HG03095 (cell line): ENCODE results near the gene STS.

Source experiments
- ATAC-seq: cut with Tn5 transposase; IDR thresholded peaks from one replicate; pipeline ENCODE4 v1.9.1; 2021; ENCODE audit warnings: moderate library complexity; ENCODE audit not compliant: unreplicated experiment

STS gene

DNA sequence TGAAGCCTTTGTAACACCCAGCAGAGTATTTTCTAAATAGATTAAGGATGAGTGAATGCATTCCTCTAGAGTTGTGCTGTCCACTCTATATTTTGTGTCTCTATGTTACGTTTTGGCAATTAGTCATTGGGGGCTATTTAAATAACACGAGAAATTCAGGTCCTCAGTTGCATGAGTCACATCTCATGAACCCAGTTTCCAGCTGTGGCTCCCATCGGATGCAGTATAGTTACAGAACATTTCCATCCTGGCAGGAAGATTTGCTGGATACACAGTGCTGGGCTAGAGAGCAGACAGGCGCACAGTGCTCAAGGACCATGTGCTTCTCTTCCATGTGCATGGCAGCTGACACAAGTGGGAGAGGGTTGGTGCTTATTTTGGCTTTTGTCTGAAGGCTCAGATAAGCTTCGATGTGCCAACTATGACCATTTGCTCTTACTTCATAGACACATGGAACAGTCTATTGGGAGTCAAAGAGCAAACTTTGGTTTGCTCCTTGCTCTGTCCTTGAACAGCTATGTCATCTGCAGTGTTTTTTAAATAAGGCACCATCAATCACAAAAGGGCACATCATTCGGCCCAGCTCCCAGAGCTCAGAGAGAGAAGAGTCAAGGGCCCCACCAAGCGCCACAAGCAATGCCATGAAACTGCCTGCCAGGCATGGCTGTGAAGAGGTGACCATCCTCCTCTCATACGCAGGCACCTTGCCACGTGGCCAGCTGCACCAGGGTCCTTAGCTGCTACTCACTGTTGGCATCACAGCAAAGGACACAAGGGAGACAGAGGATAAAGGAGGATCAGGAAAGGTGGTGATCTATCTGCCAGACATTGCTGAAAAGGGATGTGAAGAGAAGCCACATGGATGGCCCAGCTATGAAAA lies 8.1 kb upstream of the STS start:
- ATAC-seq: no peak

DNA sequence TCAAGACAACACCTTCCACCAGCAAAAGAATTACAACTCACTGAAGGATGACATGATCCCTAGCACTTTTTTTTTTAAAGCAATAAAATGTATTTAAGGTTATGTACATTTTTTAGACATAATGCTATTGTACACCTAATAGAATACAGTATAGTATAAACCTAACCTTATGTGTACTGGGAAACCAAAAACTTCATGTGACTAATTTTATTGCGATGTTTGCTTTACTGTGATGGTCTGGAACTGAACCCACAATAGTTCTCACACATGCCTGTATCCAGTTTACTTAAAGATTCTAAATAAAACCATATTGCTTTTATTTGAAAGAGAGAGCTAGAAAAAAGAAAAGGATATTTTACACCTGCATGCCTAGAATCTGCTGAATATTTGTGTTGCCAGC lies 4.4 kb upstream of the STS start:
- no peak for ATAC-seq

DNA sequence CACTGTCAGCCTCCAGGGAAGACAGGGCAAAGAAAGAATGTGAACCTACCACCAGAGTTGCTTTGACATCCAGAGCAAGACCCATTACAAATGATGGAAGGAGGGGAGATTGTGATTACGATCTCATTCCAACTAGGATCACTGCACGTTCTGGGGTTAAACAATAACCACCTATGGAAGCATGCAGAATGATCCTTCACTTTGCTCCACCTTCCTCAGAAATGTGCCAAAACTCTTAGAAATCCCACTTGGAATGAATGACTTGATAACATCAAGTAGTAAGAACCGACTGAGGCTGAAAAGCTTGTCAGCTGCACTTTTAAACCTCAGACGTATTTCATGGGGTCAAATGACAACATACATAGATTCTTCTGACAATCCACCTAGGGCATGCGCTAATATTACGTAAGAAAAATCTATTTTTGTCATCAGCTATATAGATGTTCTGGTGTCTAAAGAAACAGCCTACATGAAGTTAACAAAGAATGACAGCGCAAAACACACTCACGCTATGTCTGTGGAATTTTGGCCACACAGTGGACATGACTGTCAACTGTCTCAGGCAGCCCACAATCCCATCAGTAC lies 3.5 kb upstream of the STS start:
- ATAC-seq: no peak

- ATAC-seq: no peak
These were observed 2.1 kb upstream of the STS start for GRCh38 chrX:7145454-7145853.

DNA sequence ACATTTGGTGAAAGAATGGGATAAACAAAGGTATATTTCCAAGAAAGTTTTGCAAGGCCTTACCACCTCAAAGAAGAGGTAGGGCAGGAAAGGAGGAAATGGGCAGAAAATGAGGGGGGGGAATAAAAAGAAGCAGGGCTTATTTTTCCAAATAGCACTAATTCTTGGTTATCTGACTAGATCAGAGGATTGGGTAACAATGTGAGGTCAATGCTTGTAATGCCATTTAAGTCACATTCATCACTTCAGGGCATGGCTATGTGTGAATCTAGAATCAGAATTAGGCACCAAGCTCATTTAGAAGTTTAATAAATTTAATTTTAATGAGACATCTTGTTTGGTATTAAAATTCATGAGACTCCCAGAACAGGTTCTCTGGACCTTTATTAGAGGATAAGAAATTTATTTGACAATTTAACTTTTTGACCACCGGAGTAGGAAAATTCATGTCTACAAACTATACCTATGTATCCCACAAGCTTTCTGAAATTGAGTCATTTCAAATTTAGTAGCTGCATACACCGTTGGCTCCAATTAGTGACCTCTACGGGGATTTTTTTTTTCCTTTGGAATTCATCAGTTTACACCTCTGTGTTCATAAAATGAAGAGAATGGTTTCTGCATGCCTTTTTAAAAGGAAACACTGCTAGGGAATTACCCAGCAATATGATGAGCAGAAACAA lies 1.4 kb upstream of the STS start:
- ATAC-seq: no peak

DNA sequence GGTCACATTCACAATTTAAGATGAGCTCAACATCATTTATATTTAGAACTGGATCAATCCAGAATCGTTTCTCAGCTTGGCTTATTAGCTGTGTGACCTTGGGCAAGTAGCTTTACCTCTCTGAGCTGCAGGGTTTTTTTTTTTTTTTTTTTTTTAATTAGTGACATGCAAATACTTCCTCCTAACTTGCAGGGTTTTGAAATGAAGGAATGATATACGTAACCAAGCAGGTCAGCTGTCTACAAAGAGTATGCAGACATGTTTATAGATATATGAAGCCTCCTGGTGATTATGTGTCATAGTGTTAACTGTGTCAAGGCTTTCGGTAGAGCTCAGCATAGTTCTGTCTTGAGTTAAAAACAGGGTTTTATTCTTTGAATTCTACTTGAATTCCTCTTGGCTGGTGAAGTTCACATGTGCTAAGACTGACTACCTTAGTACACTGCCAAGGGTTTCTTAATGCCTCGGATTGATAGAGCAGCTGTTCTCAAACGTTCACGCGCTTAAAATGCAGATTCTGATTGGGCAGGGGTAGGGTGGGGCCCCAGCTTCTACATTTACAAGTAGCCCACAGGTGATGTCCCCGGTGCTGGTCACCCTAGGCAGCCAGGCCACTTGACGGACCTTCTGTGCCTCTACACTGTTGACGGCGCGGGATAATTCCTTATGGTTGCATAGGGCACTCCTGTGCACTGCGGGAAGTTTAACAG lies 654 bp upstream of the STS start:
- ATAC-seq: peak; percentile 18

GRCh38 chrX:7147978-7148854 lies 704 bp downstream of the STS start, which contains the start of gene PUDP:
Gene PUDP, minus strand, starts transcription at chrX:7148153. Its CDS starts 40 bp downstream, at chrX:7148113.
- ATAC-seq: peak; percentile 65

DNA sequence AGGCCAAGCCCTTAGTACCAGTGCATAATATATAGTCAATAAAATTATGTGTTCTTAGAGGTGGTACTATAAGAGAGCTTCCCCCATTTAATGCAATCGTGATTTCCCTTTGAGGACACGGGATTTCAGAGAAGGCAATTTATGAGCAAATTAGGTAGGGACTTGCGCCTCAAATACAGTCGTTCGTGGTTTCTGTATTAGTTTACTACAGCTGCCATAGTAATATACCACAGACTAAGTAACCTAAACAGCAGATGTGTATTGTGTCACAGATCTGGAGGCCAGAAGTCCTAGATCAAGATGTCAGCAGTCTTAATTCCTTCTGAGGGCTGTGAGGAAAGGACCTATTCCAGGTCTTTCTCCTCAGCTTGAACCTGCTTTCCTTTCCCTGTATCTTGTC lies 1.9 kb downstream of the STS start:
- ATAC-seq: no peak

DNA sequence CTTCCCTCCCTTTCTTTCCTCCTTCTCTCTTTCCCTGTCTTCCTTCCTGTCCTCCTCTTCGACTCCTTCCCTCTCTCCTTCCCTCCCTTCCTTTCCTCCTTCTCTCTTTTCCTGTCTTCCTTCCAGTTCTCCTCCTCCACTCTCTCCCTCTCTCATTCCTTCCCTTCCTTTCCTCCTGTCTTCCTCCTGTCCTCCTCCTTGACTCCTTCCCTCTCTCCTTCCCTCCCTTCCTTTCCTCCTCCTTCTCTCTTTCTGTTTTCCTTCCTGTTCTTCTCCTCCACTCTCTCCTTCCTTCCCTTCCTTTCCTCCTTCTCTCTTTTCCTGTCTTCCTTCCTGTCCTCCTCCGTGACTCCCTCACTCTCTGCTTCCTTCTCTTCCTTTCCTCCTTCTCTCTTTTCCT lies 5.7 kb downstream of the STS start:
- ATAC-seq: no peak

- ATAC-seq: no peak
These were observed 6.6 kb downstream of the STS start for GRCh38 chrX:7154041-7154597.

DNA sequence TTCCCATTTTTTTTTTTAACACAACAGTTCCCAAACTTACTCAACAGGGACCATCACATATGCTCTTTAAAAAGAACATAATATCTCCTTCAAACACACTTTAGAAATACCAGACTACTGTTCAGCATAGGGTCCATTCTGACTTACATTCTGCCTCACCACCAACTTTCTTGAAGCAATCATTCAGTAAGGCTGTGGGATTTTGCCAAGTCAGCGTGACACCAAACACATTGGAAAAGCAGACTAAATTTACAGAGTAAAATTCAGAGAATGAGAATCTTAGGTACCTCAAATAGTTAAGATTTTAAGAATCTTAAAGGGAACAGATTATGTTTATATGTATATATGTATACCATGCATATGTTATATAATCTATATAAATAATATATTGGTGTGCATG lies 7.7 kb downstream of the STS start:
- no peak for ATAC-seq

DNA sequence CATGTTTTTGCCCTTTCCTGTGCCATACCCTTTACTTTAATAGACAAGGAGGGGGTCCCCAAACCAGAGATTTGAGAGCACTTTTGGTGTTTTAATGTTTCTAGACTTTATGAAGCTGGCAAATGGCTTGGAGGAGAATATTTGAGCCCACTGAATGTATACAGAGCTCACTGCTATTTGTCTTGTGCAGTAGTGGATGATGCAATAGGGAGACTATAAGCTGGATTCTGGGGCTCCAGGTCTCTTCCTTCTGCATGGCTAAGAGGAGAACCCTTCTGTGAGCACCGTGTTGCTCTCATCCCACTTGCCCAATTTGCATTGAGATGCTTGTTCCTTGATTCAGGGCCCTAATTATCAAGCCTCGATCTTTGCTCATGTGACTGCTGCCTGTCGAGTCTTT lies 9.4 kb downstream of the STS start:
- no peak for ATAC-seq

GRCh38 chrX:7158468-7158990 lies 11.0 kb downstream of the STS start:
- ATAC-seq: no peak

DNA sequence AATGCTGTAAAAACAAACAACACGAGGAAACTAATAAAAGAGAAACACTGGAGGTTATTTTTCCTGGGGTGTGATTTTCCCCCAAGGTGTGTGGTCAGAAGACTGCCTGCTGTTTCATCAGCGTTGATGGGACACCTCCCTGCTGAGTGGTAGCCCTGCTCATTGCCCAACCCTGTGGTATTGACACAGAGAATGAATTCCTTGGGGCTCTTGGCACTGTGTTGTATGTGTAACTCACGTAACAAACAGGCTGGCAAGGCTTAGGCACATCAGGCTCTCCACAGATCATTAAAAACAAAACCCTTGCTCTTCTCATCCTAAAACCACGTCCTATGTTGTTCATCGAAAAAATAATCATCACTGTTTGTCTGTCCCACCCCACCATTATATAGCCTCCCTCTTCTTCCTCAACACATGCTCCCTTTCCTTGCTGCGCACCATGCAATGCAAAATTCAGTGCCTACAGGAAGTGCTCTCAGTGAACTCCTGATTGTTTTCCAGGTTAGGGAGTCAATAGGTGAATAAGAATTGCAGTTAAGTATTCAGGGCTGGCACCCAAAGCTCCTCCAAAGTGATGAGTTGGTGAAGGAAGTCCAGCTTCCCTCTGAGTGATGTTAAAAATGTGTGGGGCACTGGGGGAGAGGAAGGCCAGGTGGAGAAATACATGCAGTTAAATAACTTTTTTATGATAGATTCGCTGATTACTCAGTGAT lies 11.8 kb downstream of the STS start:
- no peak for ATAC-seq

DNA sequence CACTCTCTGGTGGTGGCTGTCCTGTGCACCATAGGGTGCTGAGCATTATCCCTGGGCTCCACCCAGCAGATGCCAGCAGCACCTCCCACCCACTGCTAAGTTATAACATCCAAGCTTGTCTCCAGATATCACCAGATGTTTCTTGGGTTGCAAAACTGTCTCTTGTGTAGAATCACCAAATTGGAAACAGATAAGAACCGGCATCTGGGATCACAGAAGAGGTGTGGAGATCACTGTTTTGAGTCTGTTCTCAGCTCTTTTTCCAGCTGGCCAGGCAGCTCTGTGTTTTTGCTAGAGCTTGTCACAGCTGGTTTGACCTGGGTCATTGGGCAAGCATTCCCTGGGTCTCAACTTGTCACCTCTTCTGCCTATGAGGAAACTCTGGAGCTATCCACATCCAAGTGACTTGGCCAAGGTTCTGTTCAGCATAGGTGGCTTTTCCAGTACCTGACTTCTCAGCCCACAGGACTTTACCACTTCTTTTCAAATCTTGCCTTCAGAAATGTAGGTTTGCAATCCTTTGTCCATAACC lies 15.7 kb downstream of the STS start:
- no peak for ATAC-seq

- peak; percentile 68 for ATAC-seq
These were observed 16.7 kb downstream of the STS start for GRCh38 chrX:7164174-7164573.

- ATAC-seq: no peak
These were observed 20.9 kb downstream of the STS start for GRCh38 chrX:7168371-7168770.

DNA sequence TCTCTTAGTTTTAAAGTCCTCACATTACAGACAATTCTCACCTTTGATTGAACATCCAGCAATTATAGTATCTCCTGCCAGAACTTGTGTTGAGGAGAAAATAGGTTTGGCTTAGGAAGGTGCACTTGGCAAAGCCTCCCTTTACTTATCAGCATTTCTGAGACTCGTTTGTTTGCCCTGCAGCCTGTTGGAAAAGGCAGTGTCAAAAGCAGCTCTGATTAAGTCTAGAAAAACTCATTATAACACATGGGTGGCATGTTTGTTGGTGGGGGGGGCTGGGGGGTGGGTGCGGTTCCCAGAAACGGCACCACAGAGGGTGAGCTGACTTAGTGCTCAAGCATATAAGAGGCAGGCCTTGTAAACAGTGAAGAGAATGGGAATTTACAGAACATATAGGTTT lies 22.1 kb downstream of the STS start:
- ATAC-seq: no peak

- ATAC-seq: no peak
These were observed 23.4 kb downstream of the STS start for GRCh38 chrX:7170898-7171297.
